GM19455 (cell line): ENCODE data around the gene LACRT.
"Not testable (repeated sequence)": the region's sequence is repeated elsewhere in the genome, so short reads cannot be mapped to it uniquely, and the experiment has no call there.

Experiments used
- ATAC-seq: cut with Tn5 transposase; IDR thresholded peaks from one replicate; pipeline ENCODE4 v1.9.1; 2021; ENCODE audit not compliant: unreplicated experiment

The LACRT gene

DNA sequence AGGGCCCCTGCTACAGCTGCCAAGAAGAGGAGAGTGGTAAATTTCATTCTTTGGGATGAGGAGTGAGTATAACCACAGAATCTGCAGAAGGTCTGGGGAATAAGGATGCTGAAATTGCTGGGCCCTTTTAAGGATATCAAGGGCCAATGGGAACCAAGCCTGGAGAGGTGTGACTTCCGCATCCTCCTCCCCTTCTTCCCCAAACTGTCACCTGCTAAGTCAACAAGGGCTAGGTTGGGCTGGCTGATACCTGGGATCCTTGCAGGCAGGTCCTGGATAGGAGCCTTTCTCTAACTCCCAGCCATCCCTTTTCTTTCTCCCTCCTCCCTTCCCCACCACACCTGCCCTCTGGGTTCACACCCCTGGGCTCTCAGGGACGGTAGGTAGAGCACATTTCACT lies at the start of gene LACRT:
Gene LACRT, minus strand, starts transcription at position 101 of the 400 bp plus-strand sequence. Its CDS starts 54 bp downstream, at position 47.
- no peak for ATAC-seq

GRCh38 chr12:54683398-54683797 lies 48.7 kb upstream of the LACRT start:
- no peak for ATAC-seq

GRCh38 chr12:54682674-54683073 lies 48.0 kb upstream of the LACRT start:
- no peak for ATAC-seq

DNA sequence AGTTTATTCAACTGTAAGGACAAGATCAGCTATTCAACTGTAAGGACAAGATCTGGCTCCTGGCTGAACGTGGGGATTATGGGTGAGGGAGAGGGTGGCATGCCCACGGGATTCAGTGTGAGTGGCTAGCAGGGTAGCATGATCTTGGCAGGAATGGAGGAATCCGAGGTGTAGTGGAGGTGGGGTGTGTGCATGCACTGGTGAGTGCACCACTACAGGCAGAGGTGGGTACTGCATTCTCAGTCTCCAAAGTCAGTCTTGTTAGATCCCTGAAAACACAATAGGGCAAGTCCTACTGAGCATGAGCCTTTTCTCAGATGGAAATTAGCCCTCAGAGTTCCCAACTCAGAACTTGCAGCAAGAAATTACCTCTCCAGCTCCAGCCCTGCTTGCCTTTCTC lies 45.7 kb upstream of the LACRT start:
- ATAC-seq, result no peak

GRCh38 chr12:54678131-54678530 lies 43.4 kb upstream of the LACRT start:
- no peak for ATAC-seq

DNA sequence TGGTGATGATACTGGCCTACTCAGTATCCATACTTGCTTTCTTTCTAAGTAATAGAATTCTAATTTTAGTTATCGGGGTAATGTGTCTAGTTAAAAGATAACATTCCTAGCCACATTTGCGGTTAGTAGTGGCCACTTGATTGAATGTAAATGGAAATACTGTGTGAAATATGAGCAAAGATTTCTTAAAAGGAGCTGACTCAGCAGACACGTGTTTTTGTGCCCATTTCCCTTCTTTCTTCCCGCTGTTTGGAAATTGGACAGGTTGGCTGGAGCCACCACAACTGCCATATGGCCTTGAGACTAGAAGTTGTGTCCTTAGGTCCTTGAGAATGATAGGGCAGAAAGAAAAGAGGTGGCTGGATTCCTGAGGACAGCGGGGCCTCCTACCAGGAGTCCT lies 33.2 kb upstream of the LACRT start:
- ATAC-seq, result no peak

GRCh38 chr12:54666008-54666407 lies 31.3 kb upstream of the LACRT start:
- no peak for ATAC-seq

- not testable (repeated sequence) for ATAC-seq
These were observed 30.4 kb upstream of the LACRT start for GRCh38 chr12:54665022-54665635.

- no peak for ATAC-seq
These were observed 28.9 kb upstream of the LACRT start for GRCh38 chr12:54663603-54664002.

DNA sequence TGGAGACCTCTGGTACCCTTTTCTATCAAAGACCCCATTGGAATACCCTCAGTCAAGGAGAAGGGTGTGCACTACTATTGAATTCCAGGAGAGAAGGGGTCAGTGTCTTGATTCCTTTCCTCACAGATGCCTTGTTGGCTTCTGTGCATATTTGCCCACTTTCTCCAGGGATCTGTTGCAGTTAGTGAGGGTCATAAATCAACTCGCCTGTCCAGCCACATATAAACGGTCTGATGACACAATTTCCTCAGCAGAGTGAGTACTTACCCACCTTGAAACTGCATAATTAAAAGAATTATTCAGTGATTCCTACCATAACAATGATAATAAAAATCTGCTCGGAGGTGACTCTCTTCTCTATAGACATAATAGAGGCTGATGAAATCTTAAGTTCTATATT lies 27.3 kb upstream of the LACRT start:
- no peak for ATAC-seq

GRCh38 chr12:54661048-54661447 lies 26.4 kb upstream of the LACRT start:
- no peak for ATAC-seq

DNA sequence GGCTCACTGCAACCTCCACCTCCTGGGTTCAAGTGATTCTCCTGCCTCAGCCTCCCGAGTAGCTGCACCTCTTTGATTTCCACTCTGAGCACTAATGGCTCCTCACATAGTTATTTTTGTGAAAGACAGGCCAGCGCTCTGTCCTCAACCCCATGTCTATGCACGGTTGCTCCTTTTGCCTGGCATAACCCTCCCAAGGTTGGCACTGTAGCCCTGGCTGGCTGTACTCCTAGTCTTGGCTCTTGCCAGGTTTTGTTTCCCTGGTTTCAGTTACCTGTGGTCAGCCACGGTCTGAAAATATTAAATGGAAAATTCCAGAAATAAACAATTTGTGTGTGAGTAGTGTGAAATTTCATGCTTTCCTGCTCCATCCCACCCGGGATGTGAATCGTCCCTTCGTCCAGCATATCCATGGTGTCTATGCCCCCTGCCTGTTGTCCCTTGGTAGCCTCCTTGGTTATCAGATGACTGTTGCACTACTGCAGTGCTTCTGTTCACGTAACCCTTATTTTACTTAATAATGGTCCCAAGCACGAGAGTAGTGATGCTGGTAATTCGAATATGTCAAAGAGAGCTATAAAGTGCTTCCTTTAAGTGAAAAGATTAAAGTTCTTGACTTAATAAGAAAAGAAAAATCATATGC lies 25.7 kb upstream of the LACRT start:
- no peak for ATAC-seq

GRCh38 chr12:54658306-54659264 lies 23.9 kb upstream of the LACRT start:
- ATAC-seq, result peak; percentile 82

- no peak for ATAC-seq
These were observed 22.5 kb upstream of the LACRT start for GRCh38 chr12:54657105-54657607.

- ATAC-seq, result no peak
These were observed 20.2 kb upstream of the LACRT start for GRCh38 chr12:54654926-54655325.

DNA sequence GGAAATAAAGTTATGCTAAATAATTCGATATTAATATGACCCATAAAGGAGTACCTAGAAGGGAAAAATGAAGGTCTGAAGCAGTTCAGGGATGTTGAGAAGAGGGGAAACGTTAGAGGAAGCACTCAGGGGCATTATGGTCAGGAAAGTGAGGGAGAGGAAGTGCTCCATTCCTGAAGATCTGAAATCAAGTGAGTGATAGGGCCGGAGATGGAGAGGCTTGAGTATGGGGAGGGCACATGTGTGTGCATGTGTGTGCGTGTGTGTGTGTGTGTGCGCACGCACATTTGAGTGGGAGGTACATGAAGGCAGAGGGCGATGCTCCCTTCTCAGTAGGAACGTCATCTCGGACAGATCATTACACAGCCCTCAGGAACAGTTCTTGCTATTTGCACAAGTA lies 18.3 kb upstream of the LACRT start:
- no peak for ATAC-seq

GRCh38 chr12:54650889-54651288 lies 16.2 kb upstream of the LACRT start:
- ATAC-seq, result no peak

DNA sequence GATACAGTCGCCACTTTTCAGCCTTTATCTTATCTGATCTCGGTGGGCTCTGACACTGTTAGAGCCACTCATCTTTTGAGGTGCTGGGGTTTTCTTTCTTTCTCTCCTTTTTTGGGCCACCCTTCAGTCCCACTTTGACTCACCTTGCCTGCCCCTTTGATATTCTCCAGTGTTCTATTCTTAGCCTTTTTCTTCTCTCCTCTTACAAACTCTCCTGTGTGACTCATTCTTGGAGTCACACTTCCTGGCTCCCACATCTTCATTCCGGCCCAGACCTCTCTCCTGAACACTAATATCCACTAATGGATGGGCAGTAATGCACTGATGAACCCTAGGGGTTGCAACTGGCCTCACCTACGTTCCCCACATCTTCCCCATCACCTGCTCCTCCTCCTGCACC lies 15.7 kb upstream of the LACRT start:
- ATAC-seq, result no peak

DNA sequence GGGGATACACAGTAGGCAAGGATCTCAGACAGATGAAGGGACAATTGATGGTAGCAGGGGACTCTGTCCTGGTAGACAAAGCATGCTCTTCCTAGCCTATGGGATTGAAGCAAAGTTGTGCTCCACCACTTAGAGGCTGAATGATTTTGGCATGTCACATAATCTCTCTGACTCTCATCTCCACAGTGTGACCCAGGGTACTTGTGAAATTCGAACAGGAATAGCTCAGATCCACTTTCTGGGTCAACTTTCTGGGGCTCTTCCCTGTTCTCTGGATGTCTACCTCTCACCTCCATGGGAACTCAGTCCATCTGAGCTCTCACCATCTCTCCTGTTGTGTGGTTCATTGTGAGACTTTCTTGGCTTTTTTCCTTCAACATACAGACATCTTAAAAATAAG lies 15.1 kb upstream of the LACRT start:
- ATAC-seq, result no peak

GRCh38 chr12:54648265-54648664 lies 13.6 kb upstream of the LACRT start, which contains the start of gene DCD:
Gene DCD (minus strand): TSS chr12:54648365. CDS start chr12:54648303, 62 bp downstream.
- no peak for ATAC-seq

GRCh38 chr12:54641554-54641953 lies 6.9 kb upstream of the LACRT start:
- ATAC-seq, result no peak
